NCI-H82 treated with DMSO at 0.1 percent for 48 hours (cell line): Measurements from ENCODE around the gene BACH2.
"Not testable (repeated sequence)": the region's sequence is repeated elsewhere in the genome, so short reads cannot be mapped to it uniquely, and the experiment has no call there.

Source experiments
- DNase-seq: peaks from one replicate; lab custom pipeline; 2025; ENCODE audit not compliant: unreplicated experiment; lab: John Stamatoyannopoulos, UW

BACH2 gene

GRCh38 chr6:90216072-90216977 is 80.3 kb downstream of the BACH2 start:
- no peak for DNase-seq

- DNase-seq = no peak
Measured at GRCh38 chr6:90214966-90215365, 81.7 kb downstream of the BACH2 start.

- no peak for DNase-seq
Measured at GRCh38 chr6:90214461-90214860, 82.2 kb downstream of the BACH2 start.

- DNase-seq = no peak
Measured at GRCh38 chr6:90212274-90212673, 84.4 kb downstream of the BACH2 start.

GRCh38 chr6:90209527-90209926 is 87.1 kb downstream of the BACH2 start:
- DNase-seq = no peak

GRCh38 chr6:90208690-90209089 is 88.0 kb downstream of the BACH2 start:
- not testable (repeated sequence) for DNase-seq

- DNase-seq = no peak
Measured at GRCh38 chr6:90204327-90205056, 92.2 kb downstream of the BACH2 start.

- no peak for DNase-seq
Measured at GRCh38 chr6:90203672-90204071, 93.0 kb downstream of the BACH2 start.

- no peak for DNase-seq
Measured at GRCh38 chr6:90202156-90202555, 94.5 kb downstream of the BACH2 start.

- DNase-seq = no peak
Measured at GRCh38 chr6:90199900-90200299, 96.7 kb downstream of the BACH2 start.

GRCh38 chr6:90198758-90199425 is 97.8 kb downstream of the BACH2 start:
- DNase-seq = no peak

- no peak for DNase-seq
Measured at GRCh38 chr6:90197854-90198496, 98.7 kb downstream of the BACH2 start.

- peak; percentile 73 for DNase-seq
Measured at GRCh38 chr6:90195094-90195829, 101.4 kb downstream of the BACH2 start.

GRCh38 chr6:90194371-90194841 is 102.2 kb downstream of the BACH2 start:
- no peak for DNase-seq

- DNase-seq = no peak
Measured at GRCh38 chr6:90193359-90193758, 103.3 kb downstream of the BACH2 start.

- DNase-seq = no peak
Measured at GRCh38 chr6:90192857-90193256, 103.8 kb downstream of the BACH2 start.

- no peak for DNase-seq
Measured at GRCh38 chr6:90190752-90191395, 105.8 kb downstream of the BACH2 start.

- DNase-seq = no peak
Measured at GRCh38 chr6:90190131-90190530, 106.5 kb downstream of the BACH2 start.

GRCh38 chr6:90187437-90188121 is 109.1 kb downstream of the BACH2 start:
- no peak for DNase-seq
